K562 (cell line): ENCODE measurements around the gene SPOCK2. TPM values are rescaled to one million over a fixed set of nuclear protein-coding genes. Genes with fewer than 3 reads are reported as not detected.

Experiments used
- ATAC-seq: fragments of 200-7000 bp; cut with Tn5 transposase; 3 replicates; pipeline ENCODE4 v1.9.1; 2020; ENCODE audit warnings: moderate library complexity
- BruUV-seq: library from RNA; stranded (reverse); fragments of 400-500 nt; replicated peaks from 2 replicates; lab custom pipeline; 2021; lab: Mats Ljungman, UMichigan
- CTCF ChIA-PET: fragments of 300-600 bp; formaldehyde crosslinking; extraction: SDS; loops from one replicate; lab custom pipeline; 2021; ENCODE audit warnings: low intra/inter-chr PET ratio; lab: Yijun Ruan, JAX
- POLR2A ChIA-PET: fragments of 300-600, 350-650 bp; sonication (Branson Sonifier 250); formaldehyde crosslinking; extraction: SDS; loops from one replicate; lab custom pipeline; 2021; ENCODE audit warnings: antibody characterized with exemption, inconsistent platforms; lab: Yijun Ruan, JAX
- DNase-seq, 4 experiments: peaks; one replicate each; pipeline versions ENCODE4 v3.0.0 to v3.0.0-alpha.2; 2011 to 2018; ENCODE audit warnings: low spot score in 3 of 4, mixed read lengths in 3 of 4; ENCODE audit errors: extremely low read depth in 1 of 4
- FAIRE-seq: peaks from 2 replicates; lab custom pipeline; 2011; peaks lifted over from hg19 to GRCh38; lab: Jason Lieb, UNC
- H2AFZ ChIP-seq: 2 replicates; pipeline ENCODE4 v1.6.0; 2011; ENCODE audit warnings: low read depth, low read length, control low read depth, inconsistent platforms
- H3K27ac ChIP-seq: fragments of 200-600 bp; 3 replicates; pipeline ENCODE4 v1.8.0; 2011; ENCODE audit warnings: low read depth, mild to moderate bottlenecking, control low read depth, inconsistent platforms, low read length, moderate library complexity, mixed read lengths; ENCODE audit errors: extremely low read depth
- H3K27me3 ChIP-seq, 2 experiments: fragments of 300-600 bp in 1 of 2; 2 replicates in 1 of 2; 3 replicates in 1 of 2; pipeline versions ENCODE4 v1.6.0 to v1.8.0; 2011; ENCODE audit warnings: inconsistent platforms in 2 of 2, low read length in 2 of 2, mild to moderate bottlenecking in 1 of 2, mixed read lengths in 1 of 2, moderate library complexity in 1 of 2; ENCODE audit not compliant: control insufficient read depth in 2 of 2, insufficient read depth in 2 of 2
- H3K36me3 ChIP-seq: fragments of 300-600 bp; 3 replicates; pipeline ENCODE4 v1.8.0; 2011; ENCODE audit warnings: mild to moderate bottlenecking, low read length, inconsistent platforms; ENCODE audit not compliant: control insufficient read depth, insufficient read depth
- H3K4me1 ChIP-seq, 2 experiments: fragments of 200-600 bp in 1 of 2; replicated peaks in 1 of 2; 2 replicates in 1 of 2; 3 replicates in 1 of 2; pipeline versions ENCODE4 v1.5.1 to v1.8.0; 2011; ENCODE audit warnings: inconsistent platforms in 2 of 2, low read length in 2 of 2, mild to moderate bottlenecking in 1 of 2, mixed read lengths in 1 of 2, moderate library complexity in 1 of 2; ENCODE audit not compliant: control insufficient read depth in 2 of 2, insufficient read depth in 2 of 2
- H3K4me2 ChIP-seq: 2 replicates; pipeline ENCODE4 v1.6.1; 2011; ENCODE audit warnings: low read length, control low read depth, inconsistent platforms, mixed read lengths; ENCODE audit not compliant: insufficient read depth
- H3K4me3 ChIP-seq: fragments of 200-600 bp; sonication (generic), shearing (Covaris generic); 2 replicates; pipeline ENCODE4 v1.5.1; 2016; ENCODE audit warnings: control low read depth, inconsistent platforms
- H3K79me2 ChIP-seq: fragments of 200-600 bp; 3 replicates; pipeline ENCODE4 v1.8.0; 2011; ENCODE audit warnings: low read length, inconsistent platforms; ENCODE audit not compliant: control insufficient read depth, insufficient read depth
- H3K9ac ChIP-seq, 2 experiments: 2 replicates each; pipeline versions ENCODE4 v1.6.0 to v1.6.1; 2011; ENCODE audit warnings: low read depth in 2 of 2, low read length in 2 of 2, control low read depth in 1 of 2, inconsistent platforms in 1 of 2, mild to moderate bottlenecking in 1 of 2, mixed read lengths in 1 of 2; ENCODE audit not compliant: insufficient read depth in 1 of 2
- H3K9me1 ChIP-seq: one replicate; pipeline ENCODE4 v1.6.0; 2011; ENCODE audit warnings: inconsistent platforms, mild to moderate bottlenecking, low read length, moderate library complexity; ENCODE audit not compliant: control insufficient read depth, insufficient read depth
- H3K9me3 ChIP-seq: replicated peaks from 2 replicates; pipeline ENCODE4 v1.5.1; 2011; ENCODE audit warnings: low read depth, low read length, inconsistent platforms; ENCODE audit not compliant: control insufficient read depth, insufficient read depth
- H4K20me1 ChIP-seq: replicated peaks from 2 replicates; pipeline ENCODE4 v1.6.1; 2011; ENCODE audit warnings: low read length, inconsistent platforms, mixed read lengths; ENCODE audit not compliant: control insufficient read depth, insufficient read depth
- FOXJ2 ChIP-seq: fragments of 200-800 bp; sonication (Bioruptor generic); IDR thresholded peaks from 2 replicates; pipeline ENCODE4 v1.6.1; 2016; ENCODE audit warnings: missing genetic modification characterization, missing compliant biosample characterization
- MEF2A ChIP-seq: IDR thresholded peaks from 2 replicates; pipeline ENCODE4 v1.6.1; 2011; ENCODE audit warnings: low read depth, mild to moderate bottlenecking, low read length, moderate library complexity; ENCODE audit not compliant: control insufficient read depth
- SP1 ChIP-seq: sonication (generic); formaldehyde crosslinking; IDR thresholded peaks from 2 replicates; pipeline ENCODE4 v1.8.1; 2022; ENCODE audit warnings: mild to moderate bottlenecking, missing genetic modification reagents
- TAF15 ChIP-seq: fragments of 200-400 bp; formaldehyde crosslinking; IDR thresholded peaks from 2 replicates; pipeline ENCODE4 v1.6.1; 2017; ENCODE audit warnings: mild to moderate bottlenecking, low read depth, low read length, moderate library complexity
- ZNF232 ChIP-seq: sonication (generic); formaldehyde crosslinking; IDR thresholded peaks from 2 replicates; pipeline ENCODE4 v1.8.0; 2022; ENCODE audit warnings: mild to moderate bottlenecking, missing genetic modification reagents
- ZNF561 ChIP-seq: fragments of 450-650 bp; formaldehyde crosslinking; conservative IDR thresholded peaks from 2 replicates; pipeline ENCODE4 v1.4.0; 2020; ENCODE audit warnings: mild to moderate bottlenecking, moderate library complexity
- WGBS: fragments of 100-300 bp; shearing (Covaris generic); methylation state at CpG from one replicate; pipeline ENCODE4 v1.1.6; 2016; ENCODE audit warnings: low coverage, mixed read lengths; ENCODE audit not compliant: insufficient coverage; ENCODE audit errors: missing lambda C conversion rate; 5-methylcytosine and 5-hydroxymethylcytosine counted together
- in situ Hi-C: fragments of 300-500 bp; cut with MboI; formaldehyde crosslinking; loops from 4 replicates; pipeline ENCODE4 v1.15.0; 2018; ENCODE audit warnings: inconsistent platforms, mixed read lengths
- intact Hi-C: fragments of 100-400 bp; cut with micrococcal nuclease; formaldehyde crosslinking; loops from 2 replicates; pipeline ENCODE4 v1.14.2; 2022
- polyA plus RNA-seq, 8 experiments: library from polyadenylated mRNA; depleted of rRNA in 4 of 8; stranded (reverse) in 5 of 8; unstranded in 3 of 8; fragments of >200 nt; fragmentation: Nextera tagmentation in 2 of 8; fragmentation: Illumina TruSeq in 1 of 8; extraction: Ambion mirVana in 2 of 8; extraction: Trizol in 1 of 8; gene quantifications; 2 replicates each; pipeline versions ENCODE4 v1.2.1 to v1.2.3, GENCODE V29; 2011 to 2014; ENCODE audit warnings: inconsistent platforms in 1 of 8, missing spikeins in 1 of 8
- total RNA-seq, 7 experiments: library from RNA; depleted of rRNA in 6 of 7; stranded (reverse); fragments of >200 nt in 6 of 7; fragmentation: Illumina TruSeq in 2 of 7; extraction: Trizol in 2 of 7; gene quantifications; 2 replicates each; pipeline versions ENCODE4 v1.2.1 to v1.2.3, GENCODE V29; 2011 to 2021; ENCODE audit warnings: low replicate concordance in 1 of 7
- TF ChIP-seq, protein P1 (sequence below), 2 experiments: IDR thresholded peaks in 1 of 2; conservative IDR thresholded peaks in 1 of 2; 2 replicates each; pipeline ENCODE4 v1.6.1; 2016; ENCODE audit warnings: low read depth in 2 of 2, mild to moderate bottlenecking in 1 of 2, missing compliant biosample characterization in 1 of 2, missing genetic modification characterization in 1 of 2, moderate library complexity in 1 of 2
- TF ChIP-seq, protein P2 (sequence below): fragments of 150-350 bp; IDR thresholded peaks from 2 replicates; pipeline ENCODE4 v1.6.1; 2014; ENCODE audit warnings: low read depth, mild to moderate bottlenecking, low read length, borderline replicate concordance
- TF ChIP-seq, protein P3 (sequence below): IDR thresholded peaks from 2 replicates; pipeline ENCODE4 v1.6.1; 2012; ENCODE audit warnings: low read depth, low read length, improper control_type of control experiment, borderline replicate concordance
- TF ChIP-seq, protein P4 (sequence below): fragments of 200-800 bp; sonication (Bioruptor generic); IDR thresholded peaks from 2 replicates; pipeline ENCODE4 v1.6.1; 2017; ENCODE audit warnings: missing genetic modification characterization, missing compliant biosample characterization

Gene SPOCK2
- total and polyA plus RNA-seq, 9 of the 15 experiments (the other 6 are each of a cell fraction or from before 2014, with no cell fraction given), result 0.04 to 0.86 (median 0.11) TPM; not detected in 2

DNA sequence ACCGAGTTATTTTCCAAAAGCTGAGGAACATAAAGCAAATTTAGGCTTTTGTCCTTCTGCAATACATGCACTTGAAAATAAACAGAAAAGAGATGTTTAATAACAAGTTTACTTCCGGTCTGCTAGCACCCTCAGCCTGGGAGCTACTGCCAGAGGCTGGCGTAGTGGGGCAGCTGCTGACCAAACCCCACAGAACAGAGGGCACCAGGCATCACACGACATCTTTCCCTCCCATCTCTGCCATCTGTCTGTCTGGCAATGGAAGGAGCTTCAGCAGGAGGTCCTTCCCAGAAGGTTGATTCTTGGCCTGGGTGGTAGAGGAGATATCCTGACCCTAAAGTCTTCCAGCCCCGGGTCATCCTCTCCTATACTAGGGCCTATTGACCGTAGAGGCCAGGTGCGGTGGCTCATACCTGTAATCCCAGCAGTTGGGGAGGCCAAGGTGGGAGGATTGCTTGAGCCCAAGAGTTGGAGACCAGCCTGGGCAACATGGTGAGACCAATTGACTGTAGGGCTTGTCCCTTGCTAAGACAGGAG is 76.3 kb downstream of the SPOCK2 start:
- in situ Hi-C loops (no loop called here), intact Hi-C loops (no loop called here)
- no TSS peak for BruUV-seq
- H3K27me3 ChIP-seq, result peaks cover 42 to 58% of the 10 kb centered on the region in 2 experiments
- no peak overlapping the region for H3K4me3 ChIP-seq
- H3K4me2 ChIP-seq, result no peak overlapping the region
- H4K20me1 ChIP-seq, result 0 out of 2 replicates have a peak, but pooled peaks cover 5% of the 10 kb centered on the region
- no peaks in the 10 kb centered on the region for H3K9me3 ChIP-seq
- H2AFZ ChIP-seq, result no peak overlapping the region
- no peak for ATAC-seq
- peak; percentile 19 for FAIRE-seq
- no peaks in the 10 kb centered on the region for H3K79me2 ChIP-seq
- no peak overlapping the region for H3K27ac ChIP-seq
- H3K4me1 ChIP-seq, result peaks cover 3 to 15% of the 10 kb centered on the region in 2 experiments; a peak in 2 of 5 replicates
- WGBS, result 11% methylated on average over 7 of the region's 7 CpGs
- ChIA-PET POLR2A (interaction anchor here (0.6 to 1.1 kb wide), 2 partner anchors 19 to 552 kb away, joined by 3 to 4 read pairs; no protein-coding TSS in a partner anchor), CTCF (no interaction called here)
- H3K36me3 ChIP-seq, result no peaks in the 10 kb centered on the region
- DNase-seq, result no peak
- H3K9me1 ChIP-seq, result no peaks in the 10 kb centered on the region
- H3K9ac ChIP-seq, result no peak overlapping the region
- TF ChIP-seq FOXJ2 (tag) (no peak), SP1 (no peak), ZNF232 (CRISPR knock-in tag) (no peak), TAF15 (no peak), ZNF561 (CRISPR knock-in tag) (no peak), MEF2A (no peak)
- TF ChIP-seq, protein P1, sequence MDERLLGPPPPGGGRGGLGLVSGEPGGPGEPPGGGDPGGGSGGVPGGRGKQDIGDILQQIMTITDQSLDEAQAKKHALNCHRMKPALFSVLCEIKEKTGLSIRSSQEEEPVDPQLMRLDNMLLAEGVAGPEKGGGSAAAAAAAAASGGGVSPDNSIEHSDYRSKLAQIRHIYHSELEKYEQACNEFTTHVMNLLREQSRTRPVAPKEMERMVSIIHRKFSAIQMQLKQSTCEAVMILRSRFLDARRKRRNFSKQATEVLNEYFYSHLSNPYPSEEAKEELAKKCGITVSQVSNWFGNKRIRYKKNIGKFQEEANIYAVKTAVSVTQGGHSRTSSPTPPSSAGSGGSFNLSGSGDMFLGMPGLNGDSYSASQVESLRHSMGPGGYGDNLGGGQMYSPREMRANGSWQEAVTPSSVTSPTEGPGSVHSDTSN (CRISPR knock-in tag; IDR thresholded peaks at IDR 0.05; ENCODE audit: low read depth), result no peak
- TF ChIP-seq, protein P1 (tag; conservative IDR thresholded peaks at IDR 0.05; ENCODE audit: low read depth), result no peak
- TF ChIP-seq, protein P2, sequence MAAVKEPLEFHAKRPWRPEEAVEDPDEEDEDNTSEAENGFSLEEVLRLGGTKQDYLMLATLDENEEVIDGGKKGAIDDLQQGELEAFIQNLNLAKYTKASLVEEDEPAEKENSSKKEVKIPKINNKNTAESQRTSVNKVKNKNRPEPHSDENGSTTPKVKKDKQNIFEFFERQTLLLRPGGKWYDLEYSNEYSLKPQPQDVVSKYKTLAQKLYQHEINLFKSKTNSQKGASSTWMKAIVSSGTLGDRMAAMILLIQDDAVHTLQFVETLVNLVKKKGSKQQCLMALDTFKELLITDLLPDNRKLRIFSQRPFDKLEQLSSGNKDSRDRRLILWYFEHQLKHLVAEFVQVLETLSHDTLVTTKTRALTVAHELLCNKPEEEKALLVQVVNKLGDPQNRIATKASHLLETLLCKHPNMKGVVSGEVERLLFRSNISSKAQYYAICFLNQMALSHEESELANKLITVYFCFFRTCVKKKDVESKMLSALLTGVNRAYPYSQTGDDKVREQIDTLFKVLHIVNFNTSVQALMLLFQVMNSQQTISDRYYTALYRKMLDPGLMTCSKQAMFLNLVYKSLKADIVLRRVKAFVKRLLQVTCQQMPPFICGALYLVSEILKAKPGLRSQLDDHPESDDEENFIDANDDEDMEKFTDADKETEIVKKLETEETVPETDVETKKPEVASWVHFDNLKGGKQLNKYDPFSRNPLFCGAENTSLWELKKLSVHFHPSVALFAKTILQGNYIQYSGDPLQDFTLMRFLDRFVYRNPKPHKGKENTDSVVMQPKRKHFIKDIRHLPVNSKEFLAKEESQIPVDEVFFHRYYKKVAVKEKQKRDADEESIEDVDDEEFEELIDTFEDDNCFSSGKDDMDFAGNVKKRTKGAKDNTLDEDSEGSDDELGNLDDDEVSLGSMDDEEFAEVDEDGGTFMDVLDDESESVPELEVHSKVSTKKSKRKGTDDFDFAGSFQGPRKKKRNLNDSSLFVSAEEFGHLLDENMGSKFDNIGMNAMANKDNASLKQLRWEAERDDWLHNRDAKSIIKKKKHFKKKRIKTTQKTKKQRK, result no peak
- TF ChIP-seq, protein P3, sequence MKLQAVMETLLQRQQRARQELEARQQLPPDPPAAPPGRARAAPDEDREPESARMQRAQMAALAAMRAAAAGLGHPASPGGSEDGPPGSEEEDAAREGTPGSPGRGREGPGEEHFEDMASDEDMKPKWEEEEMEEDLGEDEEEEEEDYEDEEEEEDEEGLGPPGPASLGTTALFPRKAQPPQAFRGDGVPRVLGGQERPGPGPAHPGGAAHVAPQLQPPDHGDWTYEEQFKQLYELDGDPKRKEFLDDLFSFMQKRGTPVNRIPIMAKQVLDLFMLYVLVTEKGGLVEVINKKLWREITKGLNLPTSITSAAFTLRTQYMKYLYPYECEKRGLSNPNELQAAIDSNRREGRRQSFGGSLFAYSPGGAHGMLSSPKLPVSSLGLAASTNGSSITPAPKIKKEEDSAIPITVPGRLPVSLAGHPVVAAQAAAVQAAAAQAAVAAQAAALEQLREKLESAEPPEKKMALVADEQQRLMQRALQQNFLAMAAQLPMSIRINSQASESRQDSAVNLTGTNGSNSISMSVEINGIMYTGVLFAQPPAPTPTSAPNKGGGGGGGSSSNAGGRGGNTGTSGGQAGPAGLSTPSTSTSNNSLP, result no peak
- TF ChIP-seq, protein P4, sequence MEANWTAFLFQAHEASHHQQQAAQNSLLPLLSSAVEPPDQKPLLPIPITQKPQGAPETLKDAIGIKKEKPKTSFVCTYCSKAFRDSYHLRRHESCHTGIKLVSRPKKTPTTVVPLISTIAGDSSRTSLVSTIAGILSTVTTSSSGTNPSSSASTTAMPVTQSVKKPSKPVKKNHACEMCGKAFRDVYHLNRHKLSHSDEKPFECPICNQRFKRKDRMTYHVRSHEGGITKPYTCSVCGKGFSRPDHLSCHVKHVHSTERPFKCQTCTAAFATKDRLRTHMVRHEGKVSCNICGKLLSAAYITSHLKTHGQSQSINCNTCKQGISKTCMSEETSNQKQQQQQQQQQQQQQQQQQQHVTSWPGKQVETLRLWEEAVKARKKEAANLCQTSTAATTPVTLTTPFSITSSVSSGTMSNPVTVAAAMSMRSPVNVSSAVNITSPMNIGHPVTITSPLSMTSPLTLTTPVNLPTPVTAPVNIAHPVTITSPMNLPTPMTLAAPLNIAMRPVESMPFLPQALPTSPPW (CRISPR knock-in tag), result no peak
